HG03039 (cell line): Measurements from ENCODE around the gene CTRB1.

Experiments
- ATAC-seq: cut with Tn5 transposase; IDR thresholded peaks from one replicate; pipeline ENCODE4 v1.9.1; 2021; ENCODE audit warnings: mild to moderate bottlenecking, moderate library complexity; ENCODE audit not compliant: unreplicated experiment

Gene CTRB1

GRCh38 chr16:75218256-75219076 lies at the start of gene CTRB1:
Gene CTRB1, plus strand, starts transcription at chr16:75218988. Its CDS starts 20 bp downstream, at chr16:75219008.
- no peak for ATAC-seq

GRCh38 chr16:75169899-75170405 lies 48.8 kb upstream of the CTRB1 start:
- ATAC-seq: no peak

GRCh38 chr16:75172578-75172977 lies 46.2 kb upstream of the CTRB1 start:
- ATAC-seq: no peak

GRCh38 chr16:75175074-75175473 lies 43.7 kb upstream of the CTRB1 start:
- ATAC-seq: no peak

GRCh38 chr16:75176926-75177325 lies 41.9 kb upstream of the CTRB1 start:
- ATAC-seq: no peak

GRCh38 chr16:75179208-75179607 lies 39.6 kb upstream of the CTRB1 start:
- no peak for ATAC-seq

GRCh38 chr16:75181630-75182029 lies 37.2 kb upstream of the CTRB1 start:
- ATAC-seq: no peak

GRCh38 chr16:75188832-75189477 lies 29.8 kb upstream of the CTRB1 start:
- no peak for ATAC-seq

GRCh38 chr16:75189638-75190245 lies 29.0 kb upstream of the CTRB1 start:
- ATAC-seq: no peak

GRCh38 chr16:75192606-75193264 lies 26.1 kb upstream of the CTRB1 start:
- no peak for ATAC-seq

- ATAC-seq: no peak
Observed at GRCh38 chr16:75193265-75193650, 25.5 kb upstream of the CTRB1 start.

- no peak for ATAC-seq
Observed at GRCh38 chr16:75193730-75194444, 24.9 kb upstream of the CTRB1 start.

- ATAC-seq: no peak
Observed at GRCh38 chr16:75195811-75196790, 22.7 kb upstream of the CTRB1 start.

GRCh38 chr16:75196836-75197235 lies 22.0 kb upstream of the CTRB1 start:
- ATAC-seq: no peak

- no peak for ATAC-seq
Observed at GRCh38 chr16:75197522-75198134, 21.2 kb upstream of the CTRB1 start.

GRCh38 chr16:75198135-75198600 lies 20.6 kb upstream of the CTRB1 start:
- no peak for ATAC-seq

GRCh38 chr16:75202069-75202590 lies 16.7 kb upstream of the CTRB1 start:
- no peak for ATAC-seq

- ATAC-seq: no peak
Observed at GRCh38 chr16:75203096-75203495, 15.7 kb upstream of the CTRB1 start.
